ENCODE results near the gene PHRF1.

Gene PHRF1

DNA sequence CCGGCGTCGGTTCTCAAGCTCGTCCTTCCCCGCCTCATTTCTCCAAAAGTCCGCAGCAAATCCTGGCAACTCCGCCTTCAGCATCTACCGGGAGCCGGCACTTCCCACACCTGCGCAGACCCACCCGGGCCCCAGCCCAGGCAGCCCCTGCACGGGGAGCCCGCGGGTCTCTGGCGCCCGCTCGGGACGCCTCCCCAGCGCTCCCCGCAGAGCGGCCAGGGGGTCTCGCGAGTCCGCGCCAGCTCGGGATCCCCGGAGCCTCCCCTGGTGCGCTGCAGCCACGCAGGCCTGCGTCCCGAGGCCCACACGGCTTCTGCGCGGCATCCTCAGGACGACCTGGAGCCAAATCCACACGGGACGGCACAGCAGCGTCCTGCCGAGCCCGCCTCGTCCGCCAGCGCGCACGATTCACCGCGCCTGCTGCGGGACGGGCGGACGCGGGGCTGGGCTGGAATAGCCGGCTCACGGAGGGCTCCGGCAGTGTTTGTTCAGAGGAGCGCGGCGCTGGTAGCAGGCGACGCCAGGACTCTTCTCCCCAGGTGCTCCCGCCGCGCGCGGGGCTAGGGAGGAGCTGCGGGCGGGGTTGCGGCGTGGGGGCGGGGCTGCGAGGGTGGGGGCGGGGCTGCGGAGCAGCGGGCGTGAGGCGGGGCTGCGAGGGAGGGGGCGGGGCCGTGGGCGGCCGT is 816 bp upstream of the PHRF1 start:
- peak; percentile 78 to 89 (median 87) for DNase-seq

DNA sequence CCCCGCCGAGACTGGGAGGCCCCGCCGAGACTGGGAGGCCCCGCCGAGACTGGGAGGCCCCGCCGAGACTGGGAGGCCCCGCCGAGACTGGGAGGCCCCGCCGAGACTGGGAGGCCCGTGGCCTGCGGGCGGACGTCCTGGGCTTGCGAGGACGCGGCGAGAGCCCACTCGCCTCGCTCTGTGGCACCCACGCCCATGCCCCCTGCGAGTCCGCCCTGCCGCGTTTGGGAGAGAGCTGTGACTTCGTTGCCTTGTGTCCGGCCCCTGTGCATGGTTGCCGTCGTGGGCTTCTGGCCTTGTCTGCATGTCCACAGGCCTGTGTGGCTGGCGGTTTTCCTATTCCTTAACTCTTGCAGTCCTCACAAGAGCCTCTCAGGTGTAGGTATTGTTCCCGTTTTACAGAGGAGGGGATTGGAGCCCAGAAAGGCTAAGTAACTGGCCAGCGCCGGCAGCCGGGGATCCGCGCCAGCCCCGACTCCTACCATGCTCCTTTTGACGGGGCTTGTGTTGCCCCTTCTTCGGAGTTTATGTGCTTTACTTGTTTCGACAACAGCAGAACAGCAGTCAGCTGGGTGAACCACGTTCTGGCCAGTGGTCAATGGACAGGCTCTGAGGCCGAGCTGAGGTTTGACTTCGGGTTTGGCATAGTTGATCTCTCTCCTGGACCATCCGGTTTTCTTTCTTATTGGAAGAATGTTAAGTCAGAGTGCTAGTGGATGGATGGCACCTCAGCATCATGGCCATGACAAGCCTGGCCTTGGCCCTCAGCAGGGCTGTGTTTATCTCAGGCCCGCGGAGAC is 741 bp downstream of the PHRF1 start:
- DNase-seq = no peak

DNA sequence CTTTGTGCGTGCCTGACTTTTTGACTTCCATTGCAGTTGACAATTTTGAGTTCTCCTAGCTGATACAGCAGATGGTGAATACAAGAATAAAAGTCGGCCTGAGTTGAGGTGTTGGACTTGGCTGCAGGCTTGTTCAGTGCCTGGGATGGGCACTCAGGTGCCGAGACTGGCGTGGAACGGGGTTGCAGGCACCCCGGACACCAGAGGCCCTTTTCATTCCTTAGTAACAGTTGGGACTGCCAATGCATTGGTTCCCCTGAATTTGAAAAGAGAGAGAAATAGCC is 1.3 kb downstream of the PHRF1 start:
- no peak for DNase-seq

- no peak for DNase-seq
Measured at GRCh38 chr11:578276-579035, 2.2 kb downstream of the PHRF1 start.

DNA sequence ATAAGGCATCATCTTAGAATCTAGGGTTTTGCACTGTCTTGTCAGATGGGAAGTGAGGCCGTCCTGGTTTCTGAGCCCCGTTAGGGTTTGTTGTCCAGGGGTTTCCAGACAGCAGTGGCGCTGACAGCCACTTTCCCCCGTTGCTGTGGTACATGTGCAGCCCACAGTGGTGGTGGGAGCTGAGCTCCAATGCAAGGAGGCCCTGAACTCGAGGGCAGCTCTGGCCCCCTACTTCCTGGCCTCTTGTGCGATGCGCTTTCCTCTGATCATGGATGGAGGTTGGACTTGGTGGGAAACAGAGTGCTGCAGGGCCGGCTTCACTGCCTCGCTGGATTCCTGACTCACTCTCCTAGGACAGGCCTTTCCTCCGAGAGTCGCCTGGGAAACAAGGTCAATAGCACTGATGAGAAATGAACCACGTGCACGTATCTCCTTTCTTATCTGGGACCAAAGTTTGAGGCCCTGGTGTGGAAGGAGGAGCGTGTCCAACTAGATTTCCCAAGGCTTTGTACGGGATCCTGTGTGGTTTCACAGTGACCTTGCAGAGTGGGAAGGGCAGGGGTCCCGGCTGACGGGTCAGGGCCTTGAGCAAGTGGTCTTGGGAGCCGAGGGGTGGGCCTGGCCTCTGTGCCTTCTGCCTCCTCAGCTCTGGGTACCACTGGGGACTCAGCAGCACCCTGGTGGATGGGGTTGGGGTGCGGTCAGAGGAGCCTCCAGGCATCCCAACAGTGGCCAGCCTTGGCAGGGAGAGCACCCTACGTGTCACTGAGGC is 3.7 kb downstream of the PHRF1 start:
- no peak for DNase-seq

DNA sequence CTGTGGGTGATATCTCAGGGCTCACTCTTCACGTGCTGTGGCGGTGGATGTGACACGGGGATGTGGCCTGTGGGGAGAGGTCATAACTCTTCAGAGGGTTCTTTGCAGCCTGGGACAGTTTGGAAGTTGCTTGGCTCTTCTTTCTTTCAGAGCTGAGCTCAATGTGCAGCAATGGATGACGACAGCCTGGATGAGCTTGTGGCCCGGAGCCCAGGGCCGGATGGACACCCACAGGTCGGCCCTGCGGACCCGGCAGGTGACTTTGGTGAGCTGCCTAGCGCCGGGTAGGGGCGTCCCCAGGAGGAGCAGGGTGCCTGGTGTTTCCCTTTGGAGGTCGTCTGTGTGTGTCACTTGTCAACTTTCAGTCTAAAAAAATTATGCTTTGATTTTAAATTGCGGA is 5.1 kb downstream of the PHRF1 start:
- DNase-seq = no peak

GRCh38 chr11:581752-582151 is 5.5 kb downstream of the PHRF1 start:
- DNase-seq = no peak

DNA sequence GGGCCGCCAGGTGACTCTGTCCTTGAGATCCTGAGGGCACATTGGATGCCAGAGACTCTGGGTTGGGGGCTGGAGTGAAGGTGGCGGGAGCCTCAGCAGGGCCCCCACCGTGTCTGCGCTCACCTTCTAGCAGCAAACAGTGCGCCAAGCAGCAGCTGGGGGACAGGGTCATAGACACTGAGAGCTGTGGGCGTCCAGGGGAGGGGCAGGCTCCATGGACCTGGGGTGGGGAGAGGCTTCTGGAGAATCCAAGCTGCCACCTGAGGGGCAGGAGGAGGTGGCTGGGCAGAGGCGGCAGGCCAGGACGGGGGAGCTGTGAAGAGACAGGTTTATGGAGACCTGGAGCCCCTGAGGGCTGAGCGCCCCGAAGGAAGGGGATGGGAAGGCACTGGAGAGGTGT is 8.0 kb downstream of the PHRF1 start:
- no peak for DNase-seq

DNA sequence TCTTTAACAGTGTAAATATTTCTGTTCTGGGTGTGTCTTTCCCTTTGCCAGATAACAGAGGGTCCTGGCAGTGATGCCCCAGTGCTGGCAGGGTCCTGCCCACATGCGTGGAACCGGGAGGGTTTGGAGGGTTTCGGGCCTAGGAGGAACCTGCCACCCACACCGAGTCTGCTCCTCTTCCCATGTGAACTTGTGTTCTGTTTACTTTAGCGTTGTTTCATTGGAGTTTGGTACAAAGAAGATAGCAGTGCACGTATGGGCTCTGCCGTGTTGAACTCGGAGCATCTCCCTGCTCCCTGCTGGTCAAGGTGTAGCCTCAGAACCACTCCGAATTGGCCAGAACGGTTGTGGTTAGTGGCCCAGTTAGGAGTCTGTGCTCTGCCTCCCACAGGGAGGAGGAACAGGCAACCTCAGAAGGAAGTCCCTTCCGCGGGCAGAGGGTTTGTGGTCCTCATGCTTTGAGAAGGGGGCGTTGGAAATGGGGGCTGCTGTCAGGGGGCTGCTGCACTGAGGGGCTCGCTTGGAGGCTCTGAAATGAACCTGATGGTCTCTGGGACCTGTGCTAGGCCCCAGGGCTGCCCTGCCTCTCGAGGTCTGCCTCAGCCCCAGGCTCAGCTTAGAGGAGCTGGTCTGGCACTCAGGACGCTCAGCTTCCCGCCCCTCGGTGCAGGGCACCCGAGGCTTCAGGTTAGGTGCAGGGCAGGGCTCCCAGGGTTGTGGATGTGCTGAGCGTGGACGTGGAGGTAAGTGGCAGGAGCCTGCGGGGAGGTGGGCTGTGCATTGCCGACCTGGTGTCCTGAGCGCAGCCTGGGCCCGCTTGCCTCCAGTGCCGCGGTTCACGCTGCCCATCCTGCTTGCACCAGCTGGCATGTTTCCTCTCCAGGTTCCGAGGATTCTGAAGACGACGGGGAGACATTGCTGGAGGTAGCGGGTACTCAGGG is 10.4 kb downstream of the PHRF1 start:
- no peak for DNase-seq

DNA sequence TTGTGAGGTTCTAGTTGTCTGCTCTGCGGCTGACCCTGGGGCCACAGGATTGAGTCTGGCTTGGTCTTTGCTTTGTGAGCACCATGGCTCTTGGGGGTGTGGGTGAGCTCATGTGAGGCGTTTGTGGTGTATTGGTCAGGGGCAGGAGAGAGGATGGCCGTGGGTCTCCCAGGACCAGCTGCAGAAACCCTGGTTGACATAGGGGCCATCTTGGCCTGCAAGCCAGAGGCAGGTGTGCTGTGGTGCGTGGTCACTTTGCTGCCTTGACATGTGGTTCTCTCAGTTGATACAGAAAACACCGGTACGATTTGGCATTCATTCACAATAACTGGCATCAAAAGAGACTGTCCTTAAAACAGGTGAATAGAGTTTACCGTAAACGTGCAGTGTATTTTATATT is 11.3 kb downstream of the PHRF1 start:
- no peak for DNase-seq

GRCh38 chr11:587978-588380 is 11.7 kb downstream of the PHRF1 start:
- DNase-seq = no peak

DNA sequence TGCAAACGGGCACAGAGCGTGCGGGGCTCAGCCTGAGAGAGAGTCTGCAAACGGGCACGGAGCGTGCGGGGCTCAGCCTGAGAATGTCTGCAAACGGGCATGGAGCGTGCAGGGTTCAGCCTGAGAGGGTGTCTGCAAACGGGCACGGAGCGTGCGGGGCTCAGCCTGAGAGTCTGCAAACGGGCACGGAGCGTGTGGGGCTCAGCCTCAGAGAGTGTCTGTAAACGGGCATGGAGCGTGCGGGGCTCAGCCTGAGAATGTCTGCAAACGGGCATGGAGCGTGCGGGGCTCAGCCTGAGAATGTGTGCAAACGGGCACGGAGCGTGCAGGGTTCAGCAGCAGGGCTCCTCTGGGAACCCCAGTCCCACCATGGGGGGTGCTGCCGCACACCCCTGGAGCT is 13.5 kb downstream of the PHRF1 start:
- DNase-seq = no peak

DNA sequence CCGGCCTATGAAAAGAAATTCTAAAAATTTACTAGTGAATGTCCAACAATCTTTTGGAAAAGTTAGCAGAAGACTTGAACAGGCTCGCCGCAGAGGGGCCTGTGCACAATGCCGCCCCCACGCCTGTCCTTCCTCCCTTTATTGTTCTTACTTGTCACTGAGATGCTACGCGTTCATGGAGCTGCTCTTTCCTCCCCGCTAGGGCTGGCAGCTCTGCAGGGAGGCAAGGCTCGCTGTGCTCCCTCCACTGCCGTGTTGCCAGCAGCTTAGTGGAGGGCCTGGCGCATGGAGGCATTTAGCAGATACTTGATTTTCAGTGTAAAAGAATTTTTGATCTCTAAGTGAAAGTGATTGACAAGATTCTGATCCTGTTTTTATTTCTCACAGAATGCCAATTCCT is 14.7 kb downstream of the PHRF1 start:
- no peak for DNase-seq

- no peak for DNase-seq
Measured at GRCh38 chr11:592501-592900, 16.2 kb downstream of the PHRF1 start.

DNA sequence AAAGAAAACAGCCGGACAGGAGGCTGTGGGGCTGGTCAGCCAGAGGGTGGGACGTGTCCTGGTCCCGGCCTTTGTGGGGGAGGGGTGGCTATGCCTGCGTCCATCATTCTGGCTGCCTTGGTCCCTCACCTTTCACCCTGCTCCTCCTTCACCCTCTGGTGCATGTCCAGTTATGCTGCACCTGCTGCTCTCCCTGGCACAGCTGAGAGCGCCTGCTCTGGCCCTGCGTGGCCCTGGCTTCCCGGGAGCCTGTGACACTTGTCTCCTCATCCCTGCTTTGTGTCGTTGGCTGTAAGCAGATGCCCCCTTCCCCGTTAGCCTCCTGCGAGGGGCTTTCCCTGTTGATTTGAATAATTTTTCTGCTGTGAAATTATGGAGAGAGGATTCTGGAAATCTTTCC is 16.6 kb downstream of the PHRF1 start:
- DNase-seq = no peak

- DNase-seq = no peak
Measured at GRCh38 chr11:593347-593746, 17.1 kb downstream of the PHRF1 start.

DNA sequence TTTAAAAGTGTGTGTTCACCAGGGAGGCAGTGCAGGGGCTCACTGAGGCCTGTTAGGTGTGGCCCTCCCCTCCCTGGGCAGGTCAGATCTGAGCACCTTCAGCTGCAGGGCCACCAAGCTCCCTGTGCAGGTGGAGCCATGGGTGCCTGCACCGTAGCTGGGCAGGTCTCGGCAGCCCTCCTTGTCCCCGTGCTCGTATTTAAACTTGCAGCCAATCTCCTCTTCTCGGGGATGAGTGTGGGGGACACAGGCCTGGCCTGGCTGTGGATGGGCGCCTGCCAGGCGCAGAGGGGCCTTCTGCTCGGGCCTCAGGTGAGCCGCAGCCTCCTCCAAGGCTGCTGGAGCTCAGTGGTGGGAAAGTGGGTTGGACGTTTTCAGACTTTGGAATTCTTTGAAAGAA is 19.1 kb downstream of the PHRF1 start:
- no peak for DNase-seq

DNA sequence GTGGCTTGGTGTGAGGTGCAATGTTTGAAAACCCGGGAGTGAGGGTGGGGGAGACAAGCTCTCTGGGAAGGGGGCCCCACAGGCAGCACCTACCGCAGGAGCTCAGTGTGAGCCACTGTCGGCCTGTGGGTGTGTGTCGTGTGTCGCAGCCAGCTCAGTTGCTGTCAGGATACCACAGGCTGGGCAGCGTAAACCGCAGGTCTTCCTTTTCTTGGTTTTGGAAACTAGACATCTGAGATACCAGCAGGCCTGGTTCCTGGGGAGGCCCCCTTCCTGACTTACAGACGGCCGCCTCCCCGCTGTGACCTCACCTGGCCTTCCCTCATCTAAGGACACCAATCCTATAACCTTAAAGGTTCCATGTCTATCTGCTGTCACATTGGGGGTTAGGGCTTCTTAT is 20.1 kb downstream of the PHRF1 start:
- DNase-seq = no peak

- DNase-seq = no peak
Measured at GRCh38 chr11:597166-597725, 21.0 kb downstream of the PHRF1 start.

- no peak for DNase-seq
Measured at GRCh38 chr11:598005-598680, 21.9 kb downstream of the PHRF1 start.

DNA sequence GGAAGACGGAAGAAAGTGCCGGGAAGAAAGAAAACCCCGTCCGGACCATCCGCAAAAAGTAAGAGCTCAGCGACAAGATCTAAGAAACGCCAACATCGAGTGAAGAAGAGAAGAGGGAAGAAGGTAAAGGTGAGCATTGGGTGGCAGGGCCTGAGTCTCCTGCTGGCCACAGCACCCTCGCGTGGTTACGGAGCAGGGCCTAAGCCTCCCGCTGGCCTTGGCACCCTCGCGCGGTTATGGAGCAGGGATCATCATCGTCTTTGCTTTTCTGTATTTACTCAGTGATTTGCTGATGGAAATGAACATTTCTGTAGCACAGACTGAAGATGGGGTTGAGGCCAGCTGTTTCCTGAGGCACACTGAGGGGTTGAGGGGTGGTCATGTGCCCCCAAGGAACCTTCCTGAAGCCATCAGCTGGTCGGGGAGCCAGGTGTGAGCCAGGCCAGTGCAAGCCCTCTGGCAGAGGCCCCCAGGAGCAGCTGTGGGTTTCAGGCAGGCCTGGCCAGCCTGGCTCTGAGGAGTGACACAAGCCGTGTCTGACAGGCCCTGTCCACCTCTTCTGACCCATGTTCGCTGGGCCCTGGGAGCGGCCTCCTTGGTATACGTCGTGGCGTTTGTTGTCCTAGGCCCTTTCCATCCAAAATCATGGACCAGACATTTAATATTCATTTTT is 25.4 kb downstream of the PHRF1 start:
- no peak for DNase-seq

Data from NCI-H1417 (cell line).